ENCODE measurements around the gene TJP1. TPM values are rescaled to one million over a fixed set of nuclear protein-coding genes. Genes with fewer than 3 reads are reported as not detected.

Gene TJP1
- total and polyA plus RNA-seq, 2 of the 8 experiments (the other 6 are each of a cell fraction or from before 2014, with no cell fraction given): 46.3 to 138 TPM

GRCh38 chr15:29668120-29668602, 154.1 kb downstream of the TJP1 start:
- H3K79me1 ChIP-seq (ENCODE audit: low read depth, low read length): no peaks in the 10 kb centered on the region
- H3K9me3 ChIP-seq (ENCODE audit: insufficient read depth in 2 of 2, low read depth in 1 of 2, low read length in 1 of 2): no peaks in the 10 kb centered on the region
- no peak overlapping the region for H3K4me2 ChIP-seq (ENCODE audit: insufficient read depth in 1 of 2, low read depth in 2 of 2, low read length in 2 of 2)
- H3K18ac ChIP-seq (ENCODE audit: extremely low read depth, low read length): no peak overlapping the region
- no peaks in the 10 kb centered on the region for H3K36me3 ChIP-seq (ENCODE audit: control insufficient read depth in 2 of 4, insufficient read depth in 4 of 4, low read length in 3 of 4)
- H3K4ac ChIP-seq (replicated peaks; ENCODE audit: insufficient read length, low read depth, low read length): no peak overlapping the region
- no peak overlapping the region for H4K91ac ChIP-seq (replicated peaks; ENCODE audit: insufficient read length, low read length)
- POLR2A ChIA-PET (ENCODE audit: partially characterized antibody): no interaction called here
- H3K79me2 ChIP-seq (ENCODE audit: control insufficient read depth in 1 of 2, insufficient read depth in 2 of 2, low read length in 2 of 2): no peaks in the 10 kb centered on the region
- no peak overlapping the region for H2BK20ac ChIP-seq (ENCODE audit: low read length)
- no peak overlapping the region for H2BK15ac ChIP-seq (ENCODE audit: low read length)
- no peak overlapping the region for H2BK120ac ChIP-seq (replicated peaks; ENCODE audit: low read depth, low read length)
- H2AK5ac ChIP-seq (ENCODE audit: low read depth, low read length): no peak overlapping the region
- no peak overlapping the region for H3K4me3 ChIP-seq (ENCODE audit: extremely low read depth in 1 of 4, insufficient read depth in 2 of 4, low read depth in 3 of 4, low read length in 4 of 4)
- H3K4me1 ChIP-seq (replicated peaks in 1 of 4; ENCODE audit: control insufficient read depth in 3 of 4, insufficient read depth in 4 of 4, low read length in 3 of 4): peaks cover 0 to 6% (median 1%) of the 10 kb centered on the region in 4 experiments; a peak in 3 of 7 replicates
- no peak overlapping the region for H4K8ac ChIP-seq (ENCODE audit: extremely low read depth, insufficient read depth, low read length)
- FAIRE-seq: peak; percentile 100
- CTCF ChIA-PET (ENCODE audit: partially characterized antibody): interaction anchor here (0.8 to 3.0 kb wide), 16 partner anchors 9 to 528 kb away, joined by 3 to 15 read pairs (median 4); no protein-coding TSS in a partner anchor
- H3K14ac ChIP-seq (ENCODE audit: insufficient read length): no peak overlapping the region
- no peak overlapping the region for H3K56ac ChIP-seq (replicated peaks; ENCODE audit: insufficient read length, low read depth, low read length)
- no peak overlapping the region for H3K9ac ChIP-seq (replicated peaks in 1 of 4; ENCODE audit: extremely low read depth in 1 of 4, low read depth in 3 of 4, low read length in 3 of 4)
- 46% methylated on average over 15 of the region's 15 CpGs; no CpG with 5 or more reads in 1 of the 2 experiments for WGBS, 2 experiments (ENCODE audit: extremely low coverage in 1 of 2, insufficient coverage in 1 of 2, insufficient read length in 1 of 2, insufficient replicate concordance in 2 of 2, low coverage in 1 of 2, low lambda C conversion rate in 2 of 2, missing lambda C conversion rate in 1 of 2)
- DNase-seq (ENCODE audit: low read depth in 1 of 2, low spot score in 2 of 2): peak; percentile 79 to 83
- H2BK5ac ChIP-seq (ENCODE audit: low read depth, low read length): no peak overlapping the region
- H3K23ac ChIP-seq (ENCODE audit: insufficient read length): no peak overlapping the region
- no peaks in the 10 kb centered on the region; a peak in 1 of 7 replicates for H3K27me3 ChIP-seq (replicated peaks in 1 of 4; ENCODE audit: control insufficient read depth in 3 of 4, extremely low read depth in 1 of 4, insufficient read depth in 3 of 4, low read length in 3 of 4)
- no peak overlapping the region for H4K5ac ChIP-seq (ENCODE audit: insufficient read length, low read depth, low read length)
- H4K20me1 ChIP-seq (replicated peaks in 1 of 2; ENCODE audit: control insufficient read depth in 1 of 2, insufficient read depth in 2 of 2, low read length in 2 of 2): no peaks in the 10 kb centered on the region
- H2BK12ac ChIP-seq (ENCODE audit: low read depth, low read length): no peak overlapping the region
- H3K23me2 ChIP-seq (ENCODE audit: low read depth, low read length): no peaks in the 10 kb centered on the region
- H3K27ac ChIP-seq (ENCODE audit: low read depth, low read length): no peak overlapping the region
- no peak overlapping the region for H2AFZ ChIP-seq (ENCODE audit: low read length)
- TF ChIP-seq GTF2F1 (IDR thresholded peaks at IDR 0.05; ENCODE audit: borderline replicate concordance, low read depth, low read length) (no peak), PHF8 (conservative IDR thresholded peaks at IDR 0.05; ENCODE audit: low read depth, low read length) (no peak), CBX8 (IDR thresholded peaks at IDR 0.05; ENCODE audit: borderline replicate concordance, low read depth, low read length) (no peak), YY1 (IDR thresholded peaks at IDR 0.05; ENCODE audit: low read depth, low read length) (peak; percentile 60), TEAD4 (IDR thresholded peaks at IDR 0.05; ENCODE audit: low read depth, low read length) (peak; percentile 68; the same call in 1 of the 2 replicates), CTCF (IDR thresholded peaks at IDR 0.05; ENCODE audit: control extremely low read depth in 1 of 3, insufficient read depth in 1 of 3, low read depth in 1 of 3, low read length in 3 of 3) (peak; percentile 56 to 97 (median 89)), KDM4A (IDR thresholded peaks at IDR 0.05; ENCODE audit: low read depth, low read length, severe bottlenecking) (no peak), CBX5 (IDR thresholded peaks at IDR 0.05; ENCODE audit: low read depth, low read length) (no peak), RAD21 (IDR thresholded peaks at IDR 0.05 in 1 of 2, conservative IDR thresholded peaks at IDR 0.05 in 1 of 2; ENCODE audit: low read depth in 2 of 2, low read length in 2 of 2) (peak; percentile 92 to 95), ASH2L (IDR thresholded peaks at IDR 0.05; ENCODE audit: low read length) (no peak), EGR1 (IDR thresholded peaks at IDR 0.05; ENCODE audit: borderline replicate concordance, low read depth, low read length) (no peak)
